NCI-H2196 treated with DMSO at 0.1 percent for 48 hours (cell line): ENCODE data around the gene ZNF248.
"Not testable (repeated sequence)": the region's sequence is repeated elsewhere in the genome, so short reads cannot be mapped to it uniquely, and the experiment has no call there.

ENCODE experiments used
- DNase-seq: peaks from one replicate; lab custom pipeline; 2025; ENCODE audit not compliant: unreplicated experiment; lab: John Stamatoyannopoulos, UW

The ZNF248 gene

DNA sequence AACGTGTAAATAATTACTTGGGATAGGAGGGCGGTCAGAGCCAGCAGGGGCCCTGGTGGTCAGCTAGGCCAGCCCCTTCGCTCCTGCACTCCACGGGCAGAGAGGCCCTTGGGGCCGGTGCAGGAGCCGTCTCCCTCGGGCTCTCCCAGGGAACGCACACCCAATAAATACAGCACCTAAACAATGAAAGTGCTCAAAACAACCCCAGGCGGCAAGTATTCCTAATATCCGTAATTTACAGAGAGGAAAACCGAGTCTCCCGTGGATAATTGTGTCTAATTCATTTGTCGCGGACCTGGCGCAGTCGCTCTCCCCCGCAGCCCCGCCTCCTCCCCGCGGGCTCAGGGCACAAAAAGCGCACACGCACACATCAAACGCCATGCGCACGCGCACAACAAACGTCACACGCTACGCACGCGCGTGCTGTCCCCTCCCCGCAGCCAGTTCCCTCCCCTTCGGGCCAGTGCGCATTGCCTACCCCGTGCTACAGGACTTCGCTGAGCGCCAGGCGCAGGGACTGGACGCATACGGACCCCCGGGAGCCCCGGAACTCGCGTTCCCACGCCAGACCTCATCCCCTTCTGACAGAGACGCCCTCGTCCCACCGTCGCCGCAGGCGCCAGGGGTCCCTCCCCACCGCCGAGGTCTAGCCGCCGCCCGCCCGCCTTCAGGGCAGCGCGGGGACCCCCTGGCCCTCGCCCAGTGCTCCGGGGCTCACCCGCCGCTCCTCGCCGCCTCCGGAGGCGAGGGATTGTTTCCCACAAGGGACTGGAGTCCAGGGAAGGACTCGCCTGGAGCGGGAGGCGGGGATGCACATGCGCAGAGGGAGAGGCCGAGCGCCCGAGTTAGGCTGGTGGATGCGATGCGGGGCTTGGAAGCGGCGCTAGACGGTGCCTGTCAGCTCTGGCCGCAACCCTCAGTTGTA is at the start of gene ZNF248:
TSS of gene ZNF248 (minus strand) at position 324 of the 925 bp plus-strand sequence. CDS start 1,300 bp downstream, outside the sequence.
- DNase-seq, result peak; percentile 80

DNA sequence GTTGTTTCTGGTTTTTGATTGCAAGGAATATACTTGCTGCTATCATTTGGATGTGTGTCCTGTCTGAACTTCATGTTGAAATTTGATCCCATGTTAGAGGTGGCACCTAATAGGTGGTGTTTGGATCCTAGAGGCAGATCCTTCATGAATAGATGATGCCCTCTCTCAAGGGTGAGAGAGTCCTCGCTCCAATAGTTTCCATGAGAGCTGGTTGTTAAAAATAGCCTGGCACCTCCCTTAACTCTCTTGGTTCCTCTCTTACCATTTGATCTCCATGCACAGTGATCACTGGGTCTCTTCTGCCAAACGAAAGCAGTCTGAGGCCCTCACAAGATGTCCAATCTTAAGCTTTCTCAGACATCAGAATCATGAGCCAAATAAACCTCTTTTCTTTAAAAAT is 49.0 kb upstream of the ZNF248 start:
- no peak for DNase-seq

- DNase-seq, result no peak
These were observed 39.0 kb upstream of the ZNF248 start for GRCh38 chr10:37896436-37896835.

- no peak for DNase-seq
These were observed 38.3 kb upstream of the ZNF248 start for GRCh38 chr10:37895674-37896073.

- no peak for DNase-seq
These were observed 28.4 kb upstream of the ZNF248 start for GRCh38 chr10:37885850-37886249.

DNA sequence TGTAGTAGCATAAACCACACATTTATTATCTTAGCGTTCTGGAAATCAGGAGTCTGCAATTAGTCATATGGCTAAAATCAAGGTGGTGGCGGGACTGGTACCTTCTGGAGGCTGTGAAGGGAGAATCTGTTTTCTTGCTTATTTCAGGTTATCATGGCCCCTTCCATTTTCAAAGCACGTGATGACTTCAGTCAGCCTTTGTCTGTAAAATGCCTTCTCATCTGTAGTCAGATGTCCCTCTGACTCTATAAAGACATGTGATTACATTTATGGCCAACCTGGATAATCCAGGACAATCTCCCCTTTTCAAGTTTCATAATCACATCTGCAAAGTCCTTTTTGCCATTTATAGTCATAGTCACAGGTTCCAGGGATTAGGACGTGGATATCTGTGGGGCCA is 15.5 kb upstream of the ZNF248 start:
- no peak for DNase-seq

DNA sequence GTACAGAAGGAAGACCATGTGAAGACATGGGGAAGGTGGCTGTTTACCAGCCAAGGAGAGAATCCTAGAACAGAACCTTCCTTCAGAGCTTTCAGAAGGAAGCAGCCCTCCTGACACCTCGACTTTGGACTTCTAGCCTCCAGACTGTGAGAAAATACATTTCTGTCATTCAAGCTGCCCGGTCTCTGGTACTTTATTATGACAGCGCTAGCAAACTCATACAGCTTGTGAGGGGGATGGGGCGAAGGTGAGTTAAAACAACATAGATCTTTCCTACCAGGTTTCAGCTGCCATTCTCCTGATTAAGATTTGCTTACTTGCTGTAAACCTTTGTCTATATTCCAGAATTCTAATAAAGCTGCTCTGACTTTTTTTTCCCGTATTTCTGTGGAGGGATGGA is 14.9 kb upstream of the ZNF248 start:
- no peak for DNase-seq

DNA sequence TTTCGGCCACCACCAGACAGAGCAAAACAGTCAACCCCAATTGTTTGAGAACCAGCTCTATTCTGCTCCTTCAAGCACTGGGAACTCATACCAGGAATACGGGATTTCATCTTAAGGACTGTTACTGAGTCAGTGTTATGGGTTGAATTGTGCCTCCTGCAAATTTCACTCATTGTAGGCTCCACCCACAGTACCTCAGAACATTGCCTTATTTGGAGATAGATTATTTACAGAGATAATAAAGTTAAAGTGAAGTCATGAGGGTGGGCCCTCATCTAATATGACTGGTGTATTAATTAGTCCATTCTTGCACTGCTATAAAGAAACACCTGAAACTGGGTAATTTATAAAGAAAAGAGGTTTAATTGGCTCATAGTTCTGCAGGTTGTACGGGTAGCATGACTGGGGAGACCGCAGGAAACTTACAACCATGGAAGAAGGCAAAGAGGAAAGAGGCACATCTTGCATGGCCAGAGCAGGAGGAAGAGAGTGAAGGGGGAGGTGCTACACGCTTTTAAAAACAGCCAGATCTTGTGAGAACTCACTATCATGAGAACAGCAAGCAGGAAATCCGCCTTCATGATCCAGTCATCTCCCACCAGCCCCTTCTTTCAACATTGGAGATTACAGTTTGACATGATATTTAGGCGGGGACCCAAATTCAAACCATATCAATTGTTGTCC is 14.3 kb upstream of the ZNF248 start:
- no peak for DNase-seq

GRCh38 chr10:37871143-37871542 is 13.7 kb upstream of the ZNF248 start:
- no peak for DNase-seq

DNA sequence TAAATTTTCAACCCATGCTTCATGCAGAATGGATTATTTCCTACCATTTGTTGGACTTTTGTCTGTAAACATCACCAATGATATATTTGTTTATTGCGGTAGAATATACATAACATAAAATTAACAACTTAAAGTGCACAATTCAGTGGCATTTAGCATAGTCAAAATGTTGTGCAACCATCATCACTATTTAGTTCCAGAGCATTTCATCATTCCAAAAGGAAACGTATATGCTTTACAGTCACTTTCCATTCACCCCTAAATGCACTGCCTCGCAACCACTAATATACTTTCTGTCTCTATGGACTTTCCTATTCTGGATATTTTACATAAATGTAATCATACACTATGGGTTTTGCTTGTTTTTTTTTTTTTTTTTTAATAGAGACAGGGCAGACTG is 11.4 kb upstream of the ZNF248 start:
- no peak for DNase-seq

DNA sequence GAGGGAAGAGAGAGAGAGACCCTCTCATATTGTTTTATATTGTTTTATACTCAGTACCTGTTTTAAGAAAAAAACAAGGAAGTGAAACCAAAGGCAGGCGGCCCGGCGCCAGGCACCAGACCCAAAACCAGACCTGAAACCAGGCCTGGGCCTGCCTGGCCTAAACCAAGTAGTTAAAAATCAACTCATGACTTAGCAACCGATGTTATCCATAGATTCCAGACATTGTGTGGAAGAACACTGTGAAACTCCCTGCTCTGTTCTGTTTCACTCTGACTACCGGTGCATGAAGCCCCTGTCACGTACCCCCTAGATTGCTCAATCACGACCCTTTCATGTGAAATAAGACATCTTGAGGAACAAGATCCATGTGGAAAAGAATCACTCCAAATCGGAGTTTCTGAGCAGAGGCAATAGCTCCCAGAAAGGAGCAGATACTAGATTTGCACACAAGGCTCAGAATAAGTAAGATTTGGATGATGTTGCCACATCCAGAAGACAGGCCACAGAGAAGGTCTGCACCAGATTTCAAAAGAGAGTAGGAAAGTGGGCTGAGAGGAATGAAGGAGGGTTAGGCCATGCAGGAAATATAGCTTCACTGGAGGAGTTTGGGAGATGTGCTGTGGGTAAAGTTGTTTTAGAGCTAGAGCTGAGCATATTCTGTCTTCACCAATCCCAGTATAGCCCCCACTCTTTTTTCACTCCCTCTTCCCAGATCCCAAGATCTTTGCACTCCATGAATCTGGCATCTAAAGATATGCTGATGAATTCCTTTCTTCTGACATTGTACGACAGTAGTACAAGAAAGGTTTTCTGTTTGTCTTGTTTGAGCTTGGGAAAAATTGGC is 8.8 kb upstream of the ZNF248 start:
- no peak for DNase-seq

GRCh38 chr10:37865264-37865663 is 7.9 kb upstream of the ZNF248 start:
- no peak for DNase-seq

DNA sequence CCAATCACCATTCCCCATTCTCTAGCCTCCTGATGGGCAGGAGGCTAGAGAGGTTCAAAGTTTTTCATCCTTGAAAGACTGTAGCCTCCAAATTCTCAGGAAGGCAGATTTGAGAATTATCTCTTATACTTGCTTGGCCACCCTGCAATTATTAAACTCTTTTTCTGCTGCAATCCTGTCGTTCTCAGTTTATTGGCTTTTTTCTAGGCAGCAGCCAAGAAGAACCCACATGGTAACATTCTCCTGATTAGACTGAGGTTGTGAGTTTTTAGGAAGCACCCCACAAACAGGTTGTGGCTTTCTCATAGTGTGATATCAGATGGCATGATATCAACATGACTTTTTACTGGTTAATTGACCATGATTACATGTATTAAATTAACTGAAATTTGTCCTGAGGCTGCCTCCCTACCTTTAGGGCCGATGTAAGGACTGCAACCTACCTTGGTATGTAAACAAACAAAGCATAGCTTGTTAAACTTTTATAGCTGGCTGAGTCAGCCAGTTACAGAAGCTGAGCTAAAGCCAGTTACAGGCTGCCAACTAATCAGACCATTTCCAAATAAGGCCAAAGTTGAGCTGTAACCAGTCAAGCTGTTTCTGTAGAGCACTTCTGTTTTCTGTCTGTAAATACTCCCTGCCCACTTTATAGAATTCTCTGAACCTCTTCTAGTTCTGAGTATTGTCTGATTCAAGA is 3.2 kb upstream of the ZNF248 start:
- DNase-seq, result no peak

DNA sequence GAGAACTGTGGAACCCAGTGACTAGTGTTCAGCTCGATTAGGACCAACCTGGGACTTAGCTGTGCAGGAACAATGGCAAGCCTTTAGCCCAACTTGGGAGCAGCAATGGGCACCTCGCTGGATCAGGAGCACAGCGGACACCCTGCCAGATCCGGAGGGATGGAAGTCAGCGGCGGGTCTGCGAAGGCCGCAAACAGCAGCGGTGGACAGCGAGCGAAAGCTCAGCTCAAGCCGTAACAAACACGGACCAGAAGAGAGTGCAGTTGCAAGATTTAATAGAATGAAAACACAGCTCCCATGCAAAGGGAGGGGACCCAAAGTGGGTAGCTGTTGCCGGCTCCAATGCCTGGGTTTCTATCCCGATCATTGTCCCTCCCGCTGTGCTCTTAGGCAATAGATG is 1.9 kb upstream of the ZNF248 start:
- not testable (repeated sequence) for DNase-seq

DNA sequence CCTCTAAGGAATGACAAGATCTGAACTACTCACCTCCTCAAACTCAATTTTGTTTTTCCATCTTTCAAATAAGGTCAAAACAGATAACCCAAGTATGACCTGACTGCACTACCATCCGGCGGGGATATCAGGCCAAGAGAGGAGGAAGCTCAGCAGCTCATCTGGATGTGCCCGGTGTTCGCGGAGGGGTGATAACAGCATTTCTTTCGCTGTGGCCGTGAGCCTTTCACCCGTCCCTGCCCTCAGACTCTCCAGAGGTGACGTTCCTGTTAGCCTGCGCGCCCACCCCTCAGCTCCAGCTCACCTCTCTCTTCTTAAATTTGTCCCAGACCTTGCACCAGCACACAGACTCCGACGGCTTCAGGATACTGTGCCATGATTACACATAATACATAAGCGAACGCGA is 526 bp downstream of the ZNF248 start:
- DNase-seq, result no peak

DNA sequence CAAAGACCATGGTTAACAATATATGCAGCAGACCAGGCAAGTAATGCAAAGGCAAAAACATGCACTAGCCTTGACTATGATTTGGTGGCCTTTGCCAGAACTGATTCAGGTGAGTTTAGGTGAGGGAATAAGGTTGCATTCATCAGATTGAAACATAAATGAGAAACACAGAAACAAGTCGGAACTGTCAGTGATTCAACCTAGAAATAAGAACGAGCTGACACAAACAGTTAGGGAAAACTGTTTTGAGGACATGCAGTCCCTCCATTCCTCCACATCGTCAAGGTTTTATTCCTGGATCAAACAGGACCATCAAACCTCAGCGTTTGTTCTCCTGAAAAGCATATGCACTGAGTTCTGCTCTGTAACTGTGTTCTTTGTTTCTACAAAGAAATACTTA is 1.8 kb downstream of the ZNF248 start:
- DNase-seq, result no peak

- no peak for DNase-seq
These were observed 2.8 kb downstream of the ZNF248 start for GRCh38 chr10:37854626-37855025.

GRCh38 chr10:37844644-37845043 is 12.8 kb downstream of the ZNF248 start:
- DNase-seq, result no peak

GRCh38 chr10:37839243-37839642 is 18.2 kb downstream of the ZNF248 start:
- no peak for DNase-seq

DNA sequence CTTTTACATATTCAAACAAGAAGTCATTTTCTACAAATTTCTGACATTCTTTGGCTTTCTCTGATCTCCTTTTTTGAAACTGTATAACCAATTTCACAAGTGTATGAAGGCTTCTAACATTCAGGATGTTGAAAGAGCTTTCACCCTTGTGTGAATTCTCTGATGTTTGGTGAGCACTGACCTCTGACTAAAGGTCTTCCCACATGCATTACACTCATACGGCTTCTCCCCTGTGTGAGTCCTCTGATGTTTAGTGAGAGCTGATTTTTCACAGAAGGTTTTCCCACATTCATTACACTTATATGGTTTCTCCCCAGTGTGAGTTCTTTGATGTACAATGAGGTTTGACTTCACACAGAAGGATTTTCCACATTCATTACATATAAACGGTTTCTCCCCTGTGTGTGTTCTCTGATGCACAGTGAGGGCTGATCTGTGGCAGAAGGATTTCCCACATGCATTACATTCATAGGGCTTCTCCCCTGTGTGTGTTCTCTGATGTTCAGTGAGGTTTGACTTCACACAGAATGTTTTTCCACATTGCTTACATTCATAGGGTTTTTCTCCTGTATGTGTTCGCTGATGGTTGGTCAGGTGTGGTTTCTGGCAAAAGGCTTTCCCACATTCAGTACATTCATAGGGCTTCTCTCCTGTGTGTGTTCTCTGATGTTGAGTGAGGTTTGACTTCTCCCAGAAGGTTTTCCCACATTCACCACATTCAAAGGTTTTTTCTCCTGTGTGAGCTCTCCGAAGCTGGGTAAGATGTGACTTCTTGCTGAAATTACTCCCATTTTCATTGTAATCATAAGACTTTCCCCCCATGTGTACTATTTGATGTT is 25.7 kb downstream of the ZNF248 start:
- DNase-seq, result no peak
